Measurements from ENCODE around the gene UCKL1. TPM values are rescaled to one million over a fixed set of nuclear protein-coding genes. Genes with fewer than 3 reads are reported as not detected.
A peak's percentile ranks its signal among the peaks of the same experiment; 100 is the strongest.

The UCKL1 gene
- total RNA-seq, 3 donors from 2014 or later (not counting 1 experiment from before 2014, with no cell fraction given) = 49.9 to 58.1 (median 49.9) TPM

DNA sequence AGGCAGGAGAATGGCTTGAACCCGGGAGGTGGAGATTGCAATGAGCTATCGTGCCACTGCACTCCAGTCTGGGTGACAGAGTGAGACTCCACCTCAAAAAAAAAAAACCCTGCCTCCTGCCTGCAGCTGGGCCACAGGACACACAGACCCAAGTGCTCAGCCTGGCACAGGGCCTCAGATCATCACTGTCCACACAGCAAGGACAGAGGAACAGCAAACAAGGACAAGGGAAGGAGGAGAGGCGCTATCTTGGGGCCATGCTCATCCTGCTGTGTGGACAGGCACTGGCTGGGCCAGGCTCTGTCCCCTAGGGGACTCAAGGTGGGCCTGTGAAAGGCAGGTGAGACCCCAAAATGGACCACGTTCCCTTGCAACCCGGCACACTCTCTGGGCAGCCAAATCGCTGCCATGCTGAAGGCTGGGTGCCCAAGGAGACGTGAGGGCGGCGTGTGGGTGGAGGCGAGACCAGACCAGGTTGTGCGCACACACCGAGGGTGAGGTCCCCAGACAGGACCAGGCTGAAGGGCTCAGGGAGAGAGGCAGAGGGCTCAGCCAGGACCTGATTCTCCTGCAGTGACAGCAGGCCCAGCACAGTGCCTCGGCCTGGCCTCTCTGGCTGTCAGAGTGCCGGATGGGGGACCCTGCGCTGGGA is 9.1 kb downstream of the UCKL1 start:
- peaks cover 25 to 36% of the 10 kb centered on the region in 2 donors for H3K4me1 Mint-ChIP-seq
- Histone ChIP-seq H3K9me3 (ENCODE audit: control insufficient read depth, insufficient read depth, low read length) (no peaks in the 10 kb centered on the region), H3K27ac (ENCODE audit: low read length) (no peak overlapping the region), H3K27me3 (ENCODE audit: control insufficient read depth, insufficient read depth, low read length) (no peaks in the 10 kb centered on the region), H3K4me3 (ENCODE audit: low read length) (no peak overlapping the region), H3K4me1 (ENCODE audit: control insufficient read depth, insufficient read depth, low read length) (peaks cover 50% of the 10 kb centered on the region), H3K36me3 (ENCODE audit: control insufficient read depth, insufficient read depth, low read length) (peaks cover 31% of the 10 kb centered on the region)
- H3K36me3 Mint-ChIP-seq = no peaks in the 10 kb centered on the region
- WGBS (ENCODE audit: insufficient coverage) = 89% methylated on average over 15 of the region's 15 CpGs
- TF ChIP-seq, protein P1, sequence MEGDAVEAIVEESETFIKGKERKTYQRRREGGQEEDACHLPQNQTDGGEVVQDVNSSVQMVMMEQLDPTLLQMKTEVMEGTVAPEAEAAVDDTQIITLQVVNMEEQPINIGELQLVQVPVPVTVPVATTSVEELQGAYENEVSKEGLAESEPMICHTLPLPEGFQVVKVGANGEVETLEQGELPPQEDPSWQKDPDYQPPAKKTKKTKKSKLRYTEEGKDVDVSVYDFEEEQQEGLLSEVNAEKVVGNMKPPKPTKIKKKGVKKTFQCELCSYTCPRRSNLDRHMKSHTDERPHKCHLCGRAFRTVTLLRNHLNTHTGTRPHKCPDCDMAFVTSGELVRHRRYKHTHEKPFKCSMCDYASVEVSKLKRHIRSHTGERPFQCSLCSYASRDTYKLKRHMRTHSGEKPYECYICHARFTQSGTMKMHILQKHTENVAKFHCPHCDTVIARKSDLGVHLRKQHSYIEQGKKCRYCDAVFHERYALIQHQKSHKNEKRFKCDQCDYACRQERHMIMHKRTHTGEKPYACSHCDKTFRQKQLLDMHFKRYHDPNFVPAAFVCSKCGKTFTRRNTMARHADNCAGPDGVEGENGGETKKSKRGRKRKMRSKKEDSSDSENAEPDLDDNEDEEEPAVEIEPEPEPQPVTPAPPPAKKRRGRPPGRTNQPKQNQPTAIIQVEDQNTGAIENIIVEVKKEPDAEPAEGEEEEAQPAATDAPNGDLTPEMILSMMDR (IDR thresholded peaks at IDR 0.05) = no peak
- ATAC-seq (no peak), DNase-seq (no peak)
- H3K4me3 Mint-ChIP-seq = peak overlapping the region; percentile 42
- H3K27me3 Mint-ChIP-seq (ENCODE audit: low read depth in 2 of 2) = no peaks in the 10 kb centered on the region
- intact Hi-C loops (cut with micrococcal nuclease) = no loop called here
- peak overlapping the region in 1 of 2 donors; percentile 96 for H3K27ac Mint-ChIP-seq
- no peaks in the 10 kb centered on the region for H3K9me3 Mint-ChIP-seq

DNA sequence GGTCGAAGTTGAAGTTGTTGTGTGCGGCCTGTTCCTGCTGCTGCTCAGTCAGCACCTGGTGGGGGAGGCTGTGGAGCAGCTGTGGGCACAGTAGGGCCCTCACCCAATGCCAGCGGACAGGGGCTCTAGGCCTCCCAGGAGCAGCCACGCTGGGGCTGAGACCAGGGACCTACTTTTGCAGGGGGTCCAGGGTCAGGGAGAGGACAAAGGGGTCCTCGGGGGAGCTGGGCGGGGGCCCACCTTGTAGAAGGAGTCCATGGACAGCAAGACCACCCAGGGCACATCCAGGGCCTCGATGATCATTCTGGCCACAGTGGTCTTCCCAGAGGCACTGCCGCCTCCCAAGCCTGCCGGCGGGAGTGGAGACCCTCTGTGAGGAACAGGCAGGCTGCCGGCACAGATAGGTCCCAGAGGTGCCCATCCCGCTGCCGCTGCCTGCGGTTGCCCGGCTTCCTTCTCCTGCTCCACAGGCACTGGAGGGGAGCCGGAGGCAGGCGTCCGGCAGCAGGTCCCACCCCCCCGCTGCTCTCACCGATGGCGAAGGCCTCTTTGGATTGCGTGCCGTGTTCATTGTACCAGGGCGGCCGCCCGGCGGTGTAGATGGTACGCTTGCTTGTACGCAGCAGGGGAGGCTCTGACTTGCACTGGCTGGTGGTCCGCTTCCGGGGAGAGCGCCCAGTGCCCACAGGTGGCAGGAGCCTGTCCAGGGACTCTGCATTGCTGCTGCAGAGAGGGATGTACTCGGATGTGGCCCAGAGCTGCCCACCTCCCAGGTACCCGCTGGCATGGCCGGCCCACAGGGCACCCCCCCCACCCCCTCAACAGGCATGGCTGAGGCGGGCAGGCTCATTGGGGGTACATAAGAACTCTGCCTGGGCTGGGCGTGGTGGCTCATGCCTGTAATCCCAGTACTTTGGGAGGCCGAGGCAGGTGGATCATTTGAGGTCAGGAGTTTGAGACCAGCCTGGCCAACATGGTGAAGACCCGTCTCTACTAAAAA is 10.0 kb downstream of the UCKL1 start:
- no peaks in the 10 kb centered on the region for H3K27me3 ChIP-seq (ENCODE audit: control insufficient read depth, insufficient read depth, low read length)
- H3K4me3 ChIP-seq (ENCODE audit: low read length) = no peak overlapping the region
- intact Hi-C loops (cut with micrococcal nuclease) = no loop called here
- H3K36me3 ChIP-seq (ENCODE audit: control insufficient read depth, insufficient read depth, low read length) = peaks cover 31% of the 10 kb centered on the region
- Mint-ChIP-seq H3K4me1 (peaks cover 29 to 45% of the 10 kb centered on the region in 2 donors), H3K36me3 (no peaks in the 10 kb centered on the region), H3K9me3 (no peaks in the 10 kb centered on the region), H3K27me3 (ENCODE audit: low read depth in 2 of 2) (no peaks in the 10 kb centered on the region), H3K4me3 (peak overlapping the region; percentile 42), H3K27ac (peak overlapping the region in 1 of 2 donors; percentile 96)
- no peak for DNase-seq
- no peak for ATAC-seq
- TF ChIP-seq, protein P1 (IDR thresholded peaks at IDR 0.05) = no peak
- H3K4me1 ChIP-seq (ENCODE audit: control insufficient read depth, insufficient read depth, low read length) = peaks cover 59% of the 10 kb centered on the region
- WGBS (ENCODE audit: insufficient coverage) = 97% methylated on average over 39 of the region's 39 CpGs
- no peak overlapping the region for H3K27ac ChIP-seq (ENCODE audit: low read length)
- no peaks in the 10 kb centered on the region for H3K9me3 ChIP-seq (ENCODE audit: control insufficient read depth, insufficient read depth, low read length)

GRCh38 chr20:63945031-63945658 is 11.1 kb downstream of the UCKL1 start:
- DNase-seq (no peak), ATAC-seq (no peak)
- Mint-ChIP-seq H3K4me3 (no peak overlapping the region), H3K27me3 (ENCODE audit: low read depth in 2 of 2) (no peaks in the 10 kb centered on the region), H3K9me3 (no peaks in the 10 kb centered on the region), H3K36me3 (no peaks in the 10 kb centered on the region), H3K4me1 (peaks cover 33 to 49% of the 10 kb centered on the region in 2 donors), H3K27ac (no peak overlapping the region)
- TF ChIP-seq, protein P1 (IDR thresholded peaks at IDR 0.05) = no peak
- Histone ChIP-seq H3K4me3 (ENCODE audit: low read length) (no peak overlapping the region), H3K27me3 (ENCODE audit: control insufficient read depth, insufficient read depth, low read length) (no peaks in the 10 kb centered on the region), H3K27ac (ENCODE audit: low read length) (no peak overlapping the region), H3K36me3 (ENCODE audit: control insufficient read depth, insufficient read depth, low read length) (peaks cover 38% of the 10 kb centered on the region), H3K4me1 (ENCODE audit: control insufficient read depth, insufficient read depth, low read length) (peaks cover 60% of the 10 kb centered on the region), H3K9me3 (ENCODE audit: control insufficient read depth, insufficient read depth, low read length) (no peaks in the 10 kb centered on the region)
- WGBS (ENCODE audit: insufficient coverage) = 97% methylated on average over 17 of the region's 17 CpGs
- intact Hi-C loops (cut with micrococcal nuclease) = no loop called here
